Kidney epithelial cell (primary cell): ENCODE data around the gene THSD4. TPM values are rescaled to one million over a fixed set of nuclear protein-coding genes. Genes with fewer than 3 reads are reported as not detected.

Experiments
- DNase-seq: peaks from one replicate; pipeline ENCODE4 v3.0.0-alpha.2; 2010; ENCODE audit warnings: low read depth
- H3K27me3 ChIP-seq: 2 replicates; pipeline ENCODE4 v1.6.0; 2011; ENCODE audit warnings: low read length; ENCODE audit not compliant: control insufficient read depth, insufficient read depth
- H3K36me3 ChIP-seq: 2 replicates; pipeline ENCODE4 v1.5.1; 2011; ENCODE audit warnings: low read length; ENCODE audit not compliant: control insufficient read depth, insufficient read depth
- H3K4me3 ChIP-seq: 2 replicates; pipeline ENCODE4 v1.5.1; 2011; ENCODE audit warnings: low read depth, mild to moderate bottlenecking, control low read depth, low read length
- CTCF ChIP-seq: IDR thresholded peaks from 2 replicates; pipeline ENCODE4 v1.5.1; 2011; ENCODE audit warnings: mild to moderate bottlenecking, moderate library complexity, low read length, control low read depth, inconsistent platforms; ENCODE audit not compliant: insufficient read depth, poor library complexity, severe bottlenecking
- total RNA-seq: library from RNA; depleted of rRNA; stranded (reverse); fragments of >200 nt; gene quantifications from 2 replicates; pipeline ENCODE4 v1.2.3, GENCODE V29; 2015

THSD4 gene
- total RNA-seq, 1 donor from 2014 or later, result 17.7 TPM

- no peak for DNase-seq
- no peak for TF ChIP-seq CTCF
- Histone ChIP-seq H3K4me3 (no peak overlapping the region), H3K36me3 (no peaks in the 10 kb centered on the region), H3K27me3 (no peaks in the 10 kb centered on the region)
Measured at GRCh38 chr15:71199384-71200351, 84.4 kb downstream of the THSD4 start.

- Histone ChIP-seq H3K36me3 (no peaks in the 10 kb centered on the region), H3K27me3 (no peaks in the 10 kb centered on the region), H3K4me3 (no peak overlapping the region)
- no peak for DNase-seq
- TF ChIP-seq CTCF, result no peak
Measured at GRCh38 chr15:71201477-71201876, 86.2 kb downstream of the THSD4 start.

GRCh38 chr15:71202712-71203111 lies 87.4 kb downstream of the THSD4 start:
- Histone ChIP-seq H3K36me3 (no peaks in the 10 kb centered on the region), H3K4me3 (no peak overlapping the region), H3K27me3 (no peaks in the 10 kb centered on the region)
- no peak for TF ChIP-seq CTCF
- DNase-seq, result no peak

GRCh38 chr15:71203586-71204474 lies 88.6 kb downstream of the THSD4 start:
- no peak for DNase-seq
- H3K27me3 ChIP-seq, result no peaks in the 10 kb centered on the region
- H3K36me3 ChIP-seq, result no peaks in the 10 kb centered on the region
- no peak for TF ChIP-seq CTCF
- no peak overlapping the region for H3K4me3 ChIP-seq

GRCh38 chr15:71207141-71207540 lies 91.9 kb downstream of the THSD4 start:
- DNase-seq, result no peak
- Histone ChIP-seq H3K4me3 (no peak overlapping the region), H3K27me3 (no peaks in the 10 kb centered on the region), H3K36me3 (no peaks in the 10 kb centered on the region)
- TF ChIP-seq CTCF, result no peak
